ENCODE data around the gene ST6GALNAC3. TPM values are rescaled to one million over a fixed set of nuclear protein-coding genes. Genes with fewer than 3 reads are reported as not detected.
A peak's percentile ranks its signal among the peaks of the same experiment; 100 is the strongest.

ST6GALNAC3 gene
- total RNA-seq, 4 donors from 2014 or later, result 2.8 to 3.5 (median 3.4) TPM

GRCh38 chr1:76591963-76592362 is 517.4 kb downstream of the ST6GALNAC3 start:
- DNase-seq, result no peak
- no peak overlapping the region for H3K27ac ChIP-seq
- H3K4me1 ChIP-seq, result no peaks in the 10 kb centered on the region
- no peaks in the 10 kb centered on the region for H3K36me3 ChIP-seq
- H3K27me3 ChIP-seq, result no peaks in the 10 kb centered on the region
- H3K9me3 ChIP-seq, result no peaks in the 10 kb centered on the region
- H3K4me3 ChIP-seq, result no peak overlapping the region
- TF ChIP-seq CTCF (IDR thresholded peaks at IDR 0.05) (no peak), POLR2A (IDR thresholded peaks at IDR 0.05) (no peak)

GRCh38 chr1:76593141-76593540 is 518.6 kb downstream of the ST6GALNAC3 start:
- H3K36me3 ChIP-seq, result no peaks in the 10 kb centered on the region
- no peaks in the 10 kb centered on the region for H3K27me3 ChIP-seq
- H3K4me3 ChIP-seq, result no peak overlapping the region
- DNase-seq, result no peak
- H3K27ac ChIP-seq, result no peak overlapping the region
- H3K9me3 ChIP-seq, result no peaks in the 10 kb centered on the region
- no peak for TF ChIP-seq POLR2A (IDR thresholded peaks at IDR 0.05)
- TF ChIP-seq CTCF (IDR thresholded peaks at IDR 0.05), result no peak
- H3K4me1 ChIP-seq, result no peaks in the 10 kb centered on the region

GRCh38 chr1:76593618-76594017 is 519.1 kb downstream of the ST6GALNAC3 start:
- TF ChIP-seq POLR2A (IDR thresholded peaks at IDR 0.05) (no peak), CTCF (IDR thresholded peaks at IDR 0.05) (no peak)
- H3K9me3 ChIP-seq, result no peaks in the 10 kb centered on the region
- H3K27me3 ChIP-seq, result no peaks in the 10 kb centered on the region
- no peak overlapping the region for H3K27ac ChIP-seq
- no peaks in the 10 kb centered on the region for H3K36me3 ChIP-seq
- DNase-seq, result no peak
- H3K4me1 ChIP-seq, result no peaks in the 10 kb centered on the region
- H3K4me3 ChIP-seq, result no peak overlapping the region

GRCh38 chr1:76595024-76595423 is 520.5 kb downstream of the ST6GALNAC3 start:
- Histone ChIP-seq H3K36me3 (no peaks in the 10 kb centered on the region), H3K9me3 (no peaks in the 10 kb centered on the region), H3K4me1 (no peaks in the 10 kb centered on the region), H3K27ac (peak overlapping the region in 2 of 4 donors; percentile 48 to 66), H3K27me3 (no peaks in the 10 kb centered on the region), H3K4me3 (no peak overlapping the region)
- peak in 1 of 3 donors; percentile 74 for DNase-seq
- TF ChIP-seq POLR2A (IDR thresholded peaks at IDR 0.05) (no peak), CTCF (IDR thresholded peaks at IDR 0.05) (no peak)

GRCh38 chr1:76601465-76601864 is 526.9 kb downstream of the ST6GALNAC3 start:
- Histone ChIP-seq H3K27ac (no peak overlapping the region), H3K36me3 (no peaks in the 10 kb centered on the region), H3K27me3 (no peaks in the 10 kb centered on the region), H3K4me3 (no peak overlapping the region), H3K9me3 (no peaks in the 10 kb centered on the region), H3K4me1 (no peaks in the 10 kb centered on the region)
- no peak for TF ChIP-seq POLR2A (IDR thresholded peaks at IDR 0.05)
- TF ChIP-seq CTCF (IDR thresholded peaks at IDR 0.05), result no peak
- no peak for DNase-seq

GRCh38 chr1:76607717-76608116 is 533.2 kb downstream of the ST6GALNAC3 start:
- Histone ChIP-seq H3K27me3 (no peaks in the 10 kb centered on the region), H3K4me1 (peaks cover 0 to 3% (median 0%) of the 10 kb centered on the region in 4 donors), H3K36me3 (no peaks in the 10 kb centered on the region), H3K9me3 (no peaks in the 10 kb centered on the region), H3K4me3 (no peak overlapping the region), H3K27ac (no peak overlapping the region)
- DNase-seq, result peak in 1 of 3 donors; percentile 75
- TF ChIP-seq POLR2A (IDR thresholded peaks at IDR 0.05) (no peak), CTCF (IDR thresholded peaks at IDR 0.05) (no peak)
